WERI-Rb-1 (cell line): ENCODE measurements around the gene EWSR1.

Experiments
- DNase-seq: peaks from one replicate; pipeline ENCODE4 v3.0.0-alpha.2; 2020
- H3K27ac ChIP-seq: fragments of 250-450 bp; sonication (Bioruptor Pico); 2 replicates; pipeline ENCODE4 v1.5.1; 2020; ENCODE audit warnings: mild to moderate bottlenecking, moderate library complexity
- H3K27me3 ChIP-seq: fragments of 250-450 bp; sonication (Bioruptor Pico); 2 replicates; pipeline ENCODE4 v1.5.1; 2021; ENCODE audit warnings: mild to moderate bottlenecking, low read depth, moderate library complexity; ENCODE audit not compliant: insufficient read depth, severe bottlenecking
- H3K36me3 ChIP-seq: fragments of 250-450 bp; sonication (Bioruptor Pico); 2 replicates; pipeline ENCODE4 v1.5.1; 2020; ENCODE audit warnings: mild to moderate bottlenecking, moderate library complexity
- H3K4me3 ChIP-seq: 2 replicates; pipeline ENCODE4 v1.5.1; 2011; ENCODE audit warnings: low read depth, mild to moderate bottlenecking, control low read depth, low read length
- H3K9me3 ChIP-seq: fragments of 250-450 bp; sonication (Bioruptor Pico); 2 replicates; pipeline ENCODE4 v1.5.1; 2021; ENCODE audit warnings: mild to moderate bottlenecking, moderate library complexity; ENCODE audit not compliant: severe bottlenecking
- TF ChIP-seq, protein P1 (sequence below): IDR thresholded peaks from 2 replicates; pipeline ENCODE4 v1.5.1; 2011; ENCODE audit warnings: low read depth, mild to moderate bottlenecking, control low read depth, inconsistent platforms, low read length

EWSR1 gene

DNA sequence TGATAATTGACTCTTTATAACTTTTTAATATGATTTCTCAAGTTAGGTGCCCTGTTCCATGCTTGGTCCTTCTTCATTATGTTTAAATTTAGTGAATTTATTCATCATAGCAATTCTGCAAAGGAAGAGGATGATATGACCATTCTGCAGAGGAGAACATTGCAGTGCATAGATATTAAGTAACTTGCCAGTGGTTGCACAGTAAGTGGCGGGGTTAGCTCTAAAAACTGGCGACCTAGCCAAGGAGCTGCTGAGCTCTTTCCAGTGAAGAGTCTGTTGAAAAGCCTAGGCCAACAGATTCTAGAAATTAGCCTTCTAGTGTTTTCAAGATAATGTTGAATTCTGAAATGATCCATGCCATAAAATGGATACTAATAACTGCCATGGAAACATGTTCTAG lies 4.6 kb downstream of the EWSR1 start:
- Histone ChIP-seq H3K4me3 (no peak overlapping the region), H3K27ac (no peak overlapping the region), H3K9me3 (no peaks in the 10 kb centered on the region), H3K27me3 (no peaks in the 10 kb centered on the region), H3K36me3 (peaks cover 97% of the 10 kb centered on the region)
- DNase-seq: no peak
- TF ChIP-seq, protein P1, sequence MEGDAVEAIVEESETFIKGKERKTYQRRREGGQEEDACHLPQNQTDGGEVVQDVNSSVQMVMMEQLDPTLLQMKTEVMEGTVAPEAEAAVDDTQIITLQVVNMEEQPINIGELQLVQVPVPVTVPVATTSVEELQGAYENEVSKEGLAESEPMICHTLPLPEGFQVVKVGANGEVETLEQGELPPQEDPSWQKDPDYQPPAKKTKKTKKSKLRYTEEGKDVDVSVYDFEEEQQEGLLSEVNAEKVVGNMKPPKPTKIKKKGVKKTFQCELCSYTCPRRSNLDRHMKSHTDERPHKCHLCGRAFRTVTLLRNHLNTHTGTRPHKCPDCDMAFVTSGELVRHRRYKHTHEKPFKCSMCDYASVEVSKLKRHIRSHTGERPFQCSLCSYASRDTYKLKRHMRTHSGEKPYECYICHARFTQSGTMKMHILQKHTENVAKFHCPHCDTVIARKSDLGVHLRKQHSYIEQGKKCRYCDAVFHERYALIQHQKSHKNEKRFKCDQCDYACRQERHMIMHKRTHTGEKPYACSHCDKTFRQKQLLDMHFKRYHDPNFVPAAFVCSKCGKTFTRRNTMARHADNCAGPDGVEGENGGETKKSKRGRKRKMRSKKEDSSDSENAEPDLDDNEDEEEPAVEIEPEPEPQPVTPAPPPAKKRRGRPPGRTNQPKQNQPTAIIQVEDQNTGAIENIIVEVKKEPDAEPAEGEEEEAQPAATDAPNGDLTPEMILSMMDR: no peak

DNA sequence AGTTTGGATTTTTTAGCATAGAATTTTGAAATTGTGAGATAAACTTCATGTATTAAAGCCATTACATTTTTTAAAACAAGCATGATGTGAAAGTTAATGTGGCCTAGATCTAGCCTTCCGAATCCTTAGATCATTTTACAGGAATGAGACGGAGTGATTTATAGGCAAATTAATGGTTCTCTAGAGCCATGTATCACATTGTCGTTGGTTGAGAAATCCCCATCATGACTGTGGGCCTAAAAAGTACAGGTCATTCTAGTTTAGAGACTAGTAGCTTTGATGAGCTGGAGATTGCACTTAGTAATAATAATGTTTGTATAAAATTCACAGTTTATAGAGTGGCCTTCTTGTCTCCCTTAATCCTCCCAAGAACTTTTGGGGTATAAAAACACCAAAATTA lies 7.1 kb downstream of the EWSR1 start:
- no peak for DNase-seq
- no peaks in the 10 kb centered on the region for H3K27me3 ChIP-seq
- no peak overlapping the region for H3K27ac ChIP-seq
- no peak overlapping the region for H3K4me3 ChIP-seq
- TF ChIP-seq, protein P1: no peak
- peaks cover 100% of the 10 kb centered on the region for H3K36me3 ChIP-seq
- no peaks in the 10 kb centered on the region for H3K9me3 ChIP-seq

DNA sequence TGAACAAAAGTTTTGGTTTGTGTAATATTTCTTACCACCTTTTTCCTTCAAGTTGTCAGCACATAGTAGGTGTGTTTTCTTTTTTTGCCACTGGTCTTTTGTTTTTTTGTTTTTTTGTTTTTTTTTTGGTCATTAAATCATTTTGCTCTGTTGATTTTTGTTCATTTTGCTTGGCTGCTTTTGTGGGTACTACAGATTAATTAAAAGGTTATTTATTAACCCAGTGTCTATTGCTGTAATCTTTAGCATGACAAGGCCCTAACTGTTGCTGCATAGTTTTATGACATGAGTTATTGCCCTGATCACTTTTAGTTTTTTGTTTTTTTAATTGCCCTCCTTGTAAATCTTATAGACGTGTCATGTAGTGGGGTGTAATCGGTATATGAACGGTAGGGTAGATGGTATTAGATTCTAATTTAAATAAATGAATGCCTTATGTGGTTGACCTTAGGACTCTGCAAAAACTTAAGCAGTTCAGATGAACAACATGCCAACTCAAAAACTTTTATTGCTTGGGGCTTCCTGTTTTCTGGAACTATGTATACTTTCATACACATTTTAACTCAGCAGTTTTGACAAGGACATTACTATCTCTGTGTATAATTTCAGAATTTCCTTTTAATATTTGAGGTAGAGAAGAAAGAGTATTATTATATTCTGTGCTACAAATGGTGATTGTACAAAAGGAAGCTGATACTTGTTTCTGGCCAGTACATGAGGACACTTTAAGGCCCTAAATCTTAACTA lies 7.9 kb downstream of the EWSR1 start:
- no peak for DNase-seq
- Histone ChIP-seq H3K9me3 (no peaks in the 10 kb centered on the region), H3K27ac (no peak overlapping the region), H3K27me3 (no peaks in the 10 kb centered on the region), H3K36me3 (peaks cover 97% of the 10 kb centered on the region), H3K4me3 (no peak overlapping the region)
- TF ChIP-seq, protein P1: no peak

GRCh38 chr22:29277927-29278326 lies 9.9 kb downstream of the EWSR1 start:
- Histone ChIP-seq H3K27me3 (no peaks in the 10 kb centered on the region), H3K36me3 (peaks cover 97% of the 10 kb centered on the region), H3K9me3 (no peaks in the 10 kb centered on the region), H3K4me3 (no peak overlapping the region), H3K27ac (no peak overlapping the region)
- TF ChIP-seq, protein P1: no peak
- no peak for DNase-seq

- Histone ChIP-seq H3K4me3 (no peak overlapping the region), H3K36me3 (peaks cover 97% of the 10 kb centered on the region), H3K27me3 (no peaks in the 10 kb centered on the region), H3K9me3 (no peaks in the 10 kb centered on the region), H3K27ac (no peak overlapping the region)
- TF ChIP-seq, protein P1: no peak
- no peak for DNase-seq
These were observed 16.1 kb downstream of the EWSR1 start for GRCh38 chr22:29284196-29284595.

GRCh38 chr22:29288837-29289236 lies 20.8 kb downstream of the EWSR1 start:
- H3K27me3 ChIP-seq: no peaks in the 10 kb centered on the region
- peaks cover 98% of the 10 kb centered on the region for H3K36me3 ChIP-seq
- no peak overlapping the region for H3K27ac ChIP-seq
- H3K4me3 ChIP-seq: no peak overlapping the region
- TF ChIP-seq, protein P1: no peak
- no peaks in the 10 kb centered on the region for H3K9me3 ChIP-seq
- no peak for DNase-seq
